Measurements from ENCODE around the gene TUBB4B.

- no peak for TF ChIP-seq POLR2A (IDR thresholded peaks at IDR 0.05; ENCODE audit: low read depth, low read length)
- no peak for TF ChIP-seq POLR2AphosphoS5 (IDR thresholded peaks at IDR 0.05; ENCODE audit: low read depth, low read length)
- TF ChIP-seq TAF1 (IDR thresholded peaks at IDR 0.05; ENCODE audit: borderline replicate concordance, low read depth, low read length), result no peak
Observed at GRCh38 chr9:137236238-137236935, 4.7 kb upstream of the TUBB4B start.
